ENCODE measurements around the gene KRTAP1-4.
"Not testable (repeated sequence)": the region's sequence is repeated elsewhere in the genome, so short reads cannot be mapped to it uniquely, and the experiment has no call there.

KRTAP1-4 gene, protein sequence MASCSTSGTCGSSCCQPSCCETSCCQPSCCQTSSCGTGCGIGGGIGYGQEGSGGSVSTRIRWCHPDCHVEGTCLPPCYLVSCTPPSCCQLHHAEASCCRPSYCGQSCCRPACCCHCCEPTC

DNA sequence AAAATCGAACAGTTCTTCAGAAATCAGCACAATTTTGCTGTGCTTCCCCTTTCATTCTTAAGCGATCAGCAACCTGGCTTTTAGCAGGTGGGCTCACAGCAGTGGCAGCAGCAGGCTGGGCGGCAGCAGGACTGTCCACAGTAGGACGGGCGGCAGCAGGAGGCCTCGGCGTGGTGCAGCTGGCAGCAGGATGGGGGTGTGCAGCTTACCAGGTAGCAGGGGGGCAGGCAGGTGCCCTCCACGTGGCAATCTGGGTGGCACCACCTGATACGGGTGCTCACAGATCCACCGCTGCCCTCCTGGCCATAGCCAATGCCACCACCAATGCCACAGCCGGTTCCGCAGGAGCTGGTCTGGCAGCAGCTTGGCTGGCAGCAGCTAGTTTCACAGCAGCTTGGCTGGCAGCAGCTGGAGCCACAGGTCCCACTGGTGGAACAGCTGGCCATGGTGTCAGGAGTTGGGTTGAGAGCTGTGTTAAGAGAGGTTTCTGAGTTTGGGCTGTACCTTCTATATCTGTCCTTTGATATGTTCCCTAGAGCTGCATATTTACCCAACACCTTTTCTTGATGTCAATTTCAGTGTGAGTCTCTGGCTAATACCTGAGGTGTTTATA, at the start of gene KRTAP1-4:
Gene KRTAP1-4, minus strand, starts transcription at position 563 of the 613 bp plus-strand sequence. Its CDS starts 117 bp downstream, at position 446.
- DNase-seq (ENCODE audit: low read depth in 3 of 3), result no peak

DNA sequence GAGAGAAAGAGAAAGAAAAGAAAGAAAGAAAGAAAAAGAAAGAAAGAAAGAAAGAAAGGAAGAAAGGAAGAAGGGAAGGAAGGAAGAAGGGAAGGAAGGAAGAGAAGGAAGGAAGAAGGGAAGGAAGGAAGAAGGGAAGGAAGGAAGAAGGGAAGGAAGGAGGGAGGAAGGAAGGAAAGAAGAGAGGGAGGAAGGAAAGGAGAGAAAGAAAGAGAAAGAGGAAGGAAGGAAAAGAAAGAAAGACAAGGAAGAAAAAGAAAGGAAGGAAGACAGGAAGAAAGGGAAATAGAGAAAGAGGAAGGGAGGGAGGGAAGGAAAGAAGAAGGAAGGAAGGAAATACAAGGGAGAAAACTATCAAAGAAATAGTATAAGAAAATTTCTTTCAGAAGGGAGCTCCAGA, 46.8 kb upstream of the KRTAP1-4 start:
- DNase-seq (ENCODE audit: low read depth in 3 of 3), result no peak

GRCh38 chr17:41073676-41074075, 43.7 kb upstream of the KRTAP1-4 start:
- DNase-seq (ENCODE audit: low read depth in 3 of 3), result no peak

DNA sequence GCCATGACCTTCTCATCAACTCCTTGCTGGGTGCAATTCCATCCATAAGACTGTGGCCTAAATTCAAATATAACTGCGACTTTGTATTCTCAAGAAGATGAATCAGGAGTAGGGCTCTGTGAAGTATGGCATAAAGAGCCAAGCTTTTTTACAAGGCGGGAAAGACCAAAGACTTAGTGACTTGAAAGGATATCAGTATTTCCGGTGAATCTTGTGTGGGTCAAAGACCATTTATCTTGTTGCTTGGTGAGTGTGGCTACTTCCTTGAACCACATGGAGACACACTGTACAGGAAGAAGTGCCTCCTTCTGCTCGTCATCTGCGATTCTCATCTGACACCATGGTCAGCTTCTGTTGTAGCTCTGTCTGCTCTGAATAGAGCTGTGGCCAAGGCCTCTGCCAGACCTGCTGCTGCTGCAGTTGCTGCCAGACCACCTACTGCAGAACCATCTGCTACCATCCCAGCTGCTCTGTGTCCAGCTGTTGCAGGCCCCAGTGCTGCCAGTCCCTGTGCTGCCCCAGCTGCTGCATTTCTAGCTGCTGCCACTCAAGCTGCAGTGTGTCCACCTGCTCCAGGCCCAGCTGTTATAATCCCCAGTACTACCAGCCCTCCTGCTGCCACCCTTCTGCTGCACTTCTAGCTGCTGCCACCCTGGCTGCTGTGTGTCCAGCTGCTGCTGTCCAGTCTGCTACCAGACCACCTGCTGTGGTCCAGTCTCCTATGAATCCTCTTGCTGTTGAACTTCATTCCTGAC, 41.8 kb upstream of the KRTAP1-4 start:
- DNase-seq (ENCODE audit: low read depth in 3 of 3), result no peak

- DNase-seq (ENCODE audit: low read depth in 3 of 3), result no peak
Observed at GRCh38 chr17:41069031-41069430, 39.0 kb upstream of the KRTAP1-4 start.

DNA sequence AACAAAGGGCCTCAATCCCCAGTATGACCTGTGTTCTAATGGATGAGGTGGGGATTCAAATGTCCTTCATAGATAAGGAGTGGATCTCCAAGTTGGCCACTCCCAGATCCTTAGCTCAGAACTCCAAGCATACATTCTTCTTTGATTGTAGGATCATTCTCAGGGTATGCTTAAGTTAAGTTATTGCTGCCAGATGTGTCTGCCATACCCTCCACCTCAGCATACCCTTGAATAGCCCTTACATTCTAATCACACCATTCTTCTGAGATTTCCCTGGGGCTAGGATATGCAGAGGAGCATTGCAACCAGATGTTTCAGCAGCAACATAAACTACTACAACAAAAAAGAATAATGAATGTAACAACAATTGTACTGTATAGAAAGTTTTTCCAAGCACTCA, 37.3 kb upstream of the KRTAP1-4 start:
- no peak for DNase-seq (ENCODE audit: low read depth in 3 of 3)

DNA sequence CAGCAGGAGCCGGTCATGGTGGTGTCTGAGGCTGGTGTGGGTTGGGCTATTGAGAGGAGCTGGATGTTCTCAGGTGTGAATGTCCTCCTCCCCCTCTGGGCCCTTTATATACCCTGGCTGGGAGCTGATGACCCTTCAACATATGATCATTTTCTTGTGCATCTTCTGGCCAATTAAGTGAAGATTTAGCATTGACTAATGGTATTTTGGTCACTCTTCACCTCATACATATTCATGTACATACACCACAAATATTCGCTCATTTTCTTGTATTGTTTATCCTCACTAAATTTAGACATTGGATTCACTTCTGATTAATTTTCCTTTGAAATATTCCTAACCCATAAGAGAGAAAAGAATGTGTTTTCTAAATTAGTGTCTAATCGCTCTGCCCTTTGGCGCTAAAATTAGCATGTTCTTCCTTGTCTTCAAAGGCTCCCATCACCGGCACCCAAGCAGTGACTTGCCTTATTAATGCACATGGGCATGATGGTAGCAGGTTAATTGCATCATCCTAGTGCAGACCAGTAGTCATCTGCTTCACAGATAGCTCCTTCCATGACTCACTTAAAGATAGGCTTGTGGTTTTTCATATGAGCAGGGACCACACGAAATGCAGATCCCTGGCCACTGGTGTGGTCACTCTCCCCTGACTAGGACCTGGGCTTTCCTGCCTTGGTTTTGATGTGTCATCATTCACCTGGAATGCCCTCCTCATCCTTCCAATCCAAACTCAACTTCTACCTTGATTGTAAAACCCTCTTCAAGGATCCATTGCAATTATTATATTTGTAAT, 36.0 kb upstream of the KRTAP1-4 start, which contains the start of gene KRTAP2-4:
Gene KRTAP2-4, minus strand, starts transcription at position 51 of the 796 bp plus-strand sequence. Its CDS starts 34 bp downstream, at position 17.
- no peak for DNase-seq (ENCODE audit: low read depth in 3 of 3)

GRCh38 chr17:41065016-41065689, 35.2 kb upstream of the KRTAP1-4 start:
- not testable (repeated sequence) for DNase-seq (ENCODE audit: low read depth in 3 of 3)

GRCh38 chr17:41064301-41064700, 34.3 kb upstream of the KRTAP1-4 start:
- DNase-seq (ENCODE audit: low read depth in 3 of 3), result no peak

GRCh38 chr17:41063449-41063848, 33.5 kb upstream of the KRTAP1-4 start:
- DNase-seq (ENCODE audit: low read depth in 3 of 3), result no peak

DNA sequence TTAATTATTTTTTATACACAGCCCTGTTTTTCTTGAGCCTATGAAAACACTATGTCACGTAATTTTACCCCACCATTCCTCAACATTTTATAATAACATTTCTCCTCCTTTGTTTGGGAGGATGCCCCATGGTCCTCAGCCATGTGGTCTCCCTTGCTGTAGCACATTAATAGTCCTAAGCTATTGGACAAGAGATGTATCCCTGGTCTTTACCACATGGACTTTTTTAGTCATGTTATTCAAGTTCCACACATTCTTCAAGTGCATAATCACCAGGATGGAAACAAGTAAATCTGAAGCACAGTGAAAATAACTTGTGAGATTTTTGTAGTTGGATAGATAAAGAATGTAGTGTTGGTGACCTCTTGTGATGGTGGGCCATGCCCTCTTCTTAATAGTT, 32.0 kb upstream of the KRTAP1-4 start:
- DNase-seq (ENCODE audit: low read depth in 3 of 3), result no peak

GRCh38 chr17:41060052-41060604, 30.1 kb upstream of the KRTAP1-4 start, which contains the start of gene KRTAP2-3:
Gene KRTAP2-3 (minus strand): TSS chr17:41060114. CDS start chr17:41060050, 64 bp downstream.
- DNase-seq (ENCODE audit: low read depth in 3 of 3), result no peak

- not testable (repeated sequence) for DNase-seq (ENCODE audit: low read depth in 3 of 3)
Observed at GRCh38 chr17:41059276-41060051, 29.5 kb upstream of the KRTAP1-4 start.

DNA sequence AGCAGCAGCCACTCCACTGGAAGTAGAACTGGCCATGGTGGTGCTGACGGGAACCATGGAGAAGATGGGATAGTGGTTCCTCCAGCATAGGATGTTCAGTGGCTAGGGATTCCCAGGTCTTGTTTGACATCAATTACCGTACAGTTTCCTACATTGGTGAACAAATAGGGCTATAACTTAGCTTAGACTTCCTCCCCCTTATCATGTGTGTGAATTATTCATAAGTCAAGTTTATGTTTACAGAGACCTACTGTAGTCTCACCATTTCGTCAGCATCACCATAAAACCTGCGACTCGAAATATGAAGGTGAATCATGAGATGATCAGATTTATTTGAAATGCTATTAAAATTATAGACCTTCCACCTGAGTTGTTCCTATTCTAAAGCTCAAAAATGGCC, 28.7 kb upstream of the KRTAP1-4 start:
- no peak for DNase-seq (ENCODE audit: low read depth in 3 of 3)

DNA sequence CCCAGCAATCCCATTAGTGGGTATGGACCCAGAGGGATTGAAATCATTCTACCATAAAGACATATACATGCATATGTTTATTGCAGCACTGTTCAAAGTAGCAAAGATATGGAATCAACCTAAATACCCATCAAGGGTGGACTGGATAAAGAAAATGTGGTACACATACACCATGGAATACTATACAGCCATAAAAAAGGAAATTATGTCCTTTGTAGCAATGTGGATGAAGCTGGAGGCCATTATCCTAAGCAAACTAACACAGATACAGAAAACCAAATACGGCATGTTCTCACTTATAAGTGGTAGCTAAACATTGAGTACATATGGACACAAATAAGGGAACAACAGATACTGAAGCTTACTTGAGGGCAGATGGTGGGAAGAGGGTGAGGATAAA, 27.6 kb upstream of the KRTAP1-4 start:
- DNase-seq (ENCODE audit: low read depth in 3 of 3), result no peak

GRCh38 chr17:41055130-41055529, 25.1 kb upstream of the KRTAP1-4 start, which contains the start of gene KRTAP2-2:
Gene KRTAP2-2 (minus strand): TSS chr17:41055230. CDS start chr17:41055211, 19 bp downstream.
- not testable (repeated sequence) for DNase-seq (ENCODE audit: low read depth in 3 of 3)

DNA sequence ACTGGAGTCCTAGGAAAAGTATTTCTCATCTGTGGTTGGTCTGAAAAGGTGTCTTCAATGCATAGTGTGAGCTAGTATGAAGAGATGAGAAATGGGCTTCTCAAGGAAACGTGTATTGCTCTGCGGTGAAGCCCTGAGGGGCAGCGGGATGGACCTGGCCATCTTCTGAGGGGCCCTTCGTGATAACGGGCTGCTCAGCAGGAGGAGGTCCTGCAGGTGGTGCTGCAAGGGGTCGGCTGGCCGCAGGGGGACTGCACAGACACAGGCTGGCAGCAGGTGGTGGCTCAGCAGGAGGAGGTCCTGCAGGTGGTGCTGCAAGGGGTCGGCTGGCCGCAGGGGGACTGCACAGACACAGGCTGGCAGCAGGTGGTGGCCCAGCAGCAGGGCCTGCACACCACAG, 24.6 kb upstream of the KRTAP1-4 start:
- DNase-seq (ENCODE audit: low read depth in 3 of 3), result not testable (repeated sequence)

DNA sequence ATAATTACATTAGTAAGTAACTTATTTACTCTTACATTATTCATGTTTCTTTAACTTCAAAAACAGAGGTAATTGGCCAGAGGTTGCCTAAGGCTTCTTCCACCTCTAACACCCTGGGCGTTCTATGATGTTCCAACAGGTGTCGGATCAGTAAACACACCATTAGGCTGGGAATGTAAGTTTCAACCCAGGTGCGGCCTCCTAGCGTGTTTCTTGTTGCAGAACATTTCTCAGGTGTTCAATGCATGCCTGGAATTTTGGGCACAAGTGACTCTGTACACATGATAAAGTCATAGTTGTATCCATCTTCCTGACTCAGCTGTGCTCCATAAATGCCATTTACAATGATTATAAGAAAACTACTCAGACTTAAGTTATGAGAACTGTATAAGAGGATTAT, 24.0 kb upstream of the KRTAP1-4 start:
- DNase-seq (ENCODE audit: low read depth in 3 of 3), result no peak

- DNase-seq (ENCODE audit: low read depth in 3 of 3), result no peak
Observed at GRCh38 chr17:41052566-41052965, 22.6 kb upstream of the KRTAP1-4 start.

- no peak for DNase-seq (ENCODE audit: low read depth in 3 of 3)
Observed at GRCh38 chr17:41049110-41049509, 19.1 kb upstream of the KRTAP1-4 start.
